A673 (cell line): ENCODE results near the gene SLC9C2. TPM values are rescaled to one million over a fixed set of nuclear protein-coding genes. Genes with fewer than 3 reads are reported as not detected.

Experiments used
- BruUV-seq: library from RNA; stranded (reverse); fragments of 400-500 nt; replicated peaks from 2 replicates; lab custom pipeline; 2021; lab: Mats Ljungman, UMichigan
- CTCF ChIA-PET: fragments of 300-600 bp; sonication (Branson Sonifier 250); formaldehyde crosslinking; loops from one replicate; lab custom pipeline; 2022; ENCODE audit warnings: antibody characterized with exemption; lab: Charles Lee
- POLR2A ChIA-PET: fragments of 300-600 bp; sonication (Branson Sonifier 250); formaldehyde crosslinking; loops from one replicate; lab custom pipeline; 2022; ENCODE audit warnings: antibody characterized with exemption; ENCODE audit not compliant: low non-redundant PET; lab: Charles Lee
- DNase-seq: peaks from one replicate; pipeline ENCODE4 v3.0.0-alpha.2; 2015; ENCODE audit warnings: low spot score
- H3K27ac ChIP-seq: fragments of 200-600 bp; sonication (generic); 2 replicates; pipeline ENCODE4 v1.5.1; 2016; ENCODE audit warnings: mixed run types, low read depth, mild to moderate bottlenecking, mixed read lengths, antibody characterized with exemption, low read length; ENCODE audit not compliant: poor library complexity, severe bottlenecking
- H3K27me3 ChIP-seq: fragments of 200-600 bp; sonication (generic); replicated peaks from 2 replicates; pipeline ENCODE4 v1.6.1; 2017; ENCODE audit warnings: mixed run types, low read depth, mild to moderate bottlenecking, mixed read lengths, antibody characterized with exemption, low read length; ENCODE audit not compliant: insufficient read depth, poor library complexity
- H3K36me3 ChIP-seq: fragments of 200-600 bp; sonication (generic); 2 replicates; pipeline ENCODE4 v1.6.1; 2016; ENCODE audit warnings: mixed run types, mild to moderate bottlenecking, mixed read lengths, antibody characterized with exemption, low read length; ENCODE audit not compliant: insufficient read depth, poor library complexity, severe bottlenecking
- H3K4me1 ChIP-seq: fragments of 200-600 bp; sonication (generic); 2 replicates; pipeline ENCODE4 v1.6.1; 2017; ENCODE audit warnings: mixed run types, mild to moderate bottlenecking, mixed read lengths, antibody characterized with exemption, low read length; ENCODE audit not compliant: insufficient read depth, poor library complexity, severe bottlenecking
- H3K4me3 ChIP-seq: fragments of 200-600 bp; sonication (generic); 2 replicates; pipeline ENCODE4 v1.5.1; 2016; ENCODE audit warnings: low read depth, mixed run types, mild to moderate bottlenecking, mixed read lengths, low read length; ENCODE audit not compliant: poor library complexity, severe bottlenecking
- H3K9me3 ChIP-seq: fragments of 200-600 bp; sonication (generic); 2 replicates; pipeline ENCODE4 v1.6.1; 2016; ENCODE audit warnings: mixed run types, low read depth, mild to moderate bottlenecking, mixed read lengths, antibody characterized with exemption, low read length; ENCODE audit not compliant: poor library complexity, severe bottlenecking
- EZH2 ChIP-seq: fragments of 200-600 bp; sonication (generic); IDR thresholded peaks from 2 replicates; pipeline ENCODE4 v1.6.1; 2017; ENCODE audit warnings: borderline replicate concordance, low read depth, mild to moderate bottlenecking, mixed read lengths, antibody characterized with exemption, low read length; ENCODE audit not compliant: poor library complexity, severe bottlenecking
- intact Hi-C: fragments of 100-400 bp; cut with micrococcal nuclease; formaldehyde crosslinking; loops from one replicate; pipeline ENCODE4 v1.10.0; 2022; ENCODE audit not compliant: unreplicated experiment
- total RNA-seq: library from RNA; stranded (reverse); gene quantifications from 2 replicates; pipeline ENCODE4 v1.2.3, GENCODE V29; 2021
- TF ChIP-seq, protein P1 (sequence below): fragments of 300-800, 200-600 bp; sonication (generic); conservative IDR thresholded peaks from 2 replicates; pipeline ENCODE4 v1.5.1; 2017; ENCODE audit warnings: low read depth, mild to moderate bottlenecking, antibody characterized with exemption, low read length, moderate library complexity, mixed read lengths

Gene SLC9C2
- total RNA-seq, 1 experiment from 2014 or later: not detected

DNA sequence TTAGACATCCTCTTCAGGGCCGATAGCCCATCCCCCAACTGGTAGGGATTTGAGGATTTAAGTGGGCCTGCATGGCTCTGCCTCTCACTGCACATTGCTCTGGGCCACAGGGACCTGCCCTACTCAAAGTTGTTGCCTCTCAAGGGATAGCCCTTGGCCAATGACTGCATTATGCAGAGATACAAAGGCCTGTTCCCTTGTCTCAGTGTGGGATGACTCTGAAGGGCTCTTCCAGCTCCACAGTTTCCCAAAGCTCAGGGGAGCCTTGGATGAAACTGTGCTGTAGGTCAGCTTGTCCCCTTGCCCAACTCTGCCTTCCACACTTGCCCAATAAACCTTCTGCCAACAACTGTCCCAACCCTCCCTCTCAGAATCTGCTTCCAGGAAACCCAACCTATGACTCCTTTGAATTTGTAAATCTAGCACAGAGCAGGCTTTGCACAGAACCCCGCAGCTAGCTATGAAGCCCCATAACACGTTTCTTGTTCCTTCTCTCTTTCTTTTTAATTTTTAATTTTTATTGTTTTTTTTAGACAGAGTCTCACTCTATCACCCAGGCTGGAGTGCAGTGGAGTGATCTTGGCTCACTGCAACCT lies 42.5 kb downstream of the SLC9C2 start:
- no peaks in the 10 kb centered on the region for H3K9me3 ChIP-seq
- DNase-seq: no peak
- no peaks in the 10 kb centered on the region for H3K27me3 ChIP-seq
- intact Hi-C loops: no loop called here
- H3K4me3 ChIP-seq: no peak overlapping the region
- ChIA-PET CTCF (interaction anchor here (0.5 kb wide), 1 partner anchor 15 kb away, joined by 3 read pairs; no protein-coding TSS in a partner anchor), POLR2A (interaction anchor here (0.7 kb wide), 1 partner anchor 305 kb away, joined by 3 read pairs; no protein-coding TSS in a partner anchor)
- H3K36me3 ChIP-seq: no peaks in the 10 kb centered on the region
- H3K27ac ChIP-seq: no peak overlapping the region
- H3K4me1 ChIP-seq: no peaks in the 10 kb centered on the region
- no peak for TF ChIP-seq EZH2
- TF ChIP-seq, protein P1, sequence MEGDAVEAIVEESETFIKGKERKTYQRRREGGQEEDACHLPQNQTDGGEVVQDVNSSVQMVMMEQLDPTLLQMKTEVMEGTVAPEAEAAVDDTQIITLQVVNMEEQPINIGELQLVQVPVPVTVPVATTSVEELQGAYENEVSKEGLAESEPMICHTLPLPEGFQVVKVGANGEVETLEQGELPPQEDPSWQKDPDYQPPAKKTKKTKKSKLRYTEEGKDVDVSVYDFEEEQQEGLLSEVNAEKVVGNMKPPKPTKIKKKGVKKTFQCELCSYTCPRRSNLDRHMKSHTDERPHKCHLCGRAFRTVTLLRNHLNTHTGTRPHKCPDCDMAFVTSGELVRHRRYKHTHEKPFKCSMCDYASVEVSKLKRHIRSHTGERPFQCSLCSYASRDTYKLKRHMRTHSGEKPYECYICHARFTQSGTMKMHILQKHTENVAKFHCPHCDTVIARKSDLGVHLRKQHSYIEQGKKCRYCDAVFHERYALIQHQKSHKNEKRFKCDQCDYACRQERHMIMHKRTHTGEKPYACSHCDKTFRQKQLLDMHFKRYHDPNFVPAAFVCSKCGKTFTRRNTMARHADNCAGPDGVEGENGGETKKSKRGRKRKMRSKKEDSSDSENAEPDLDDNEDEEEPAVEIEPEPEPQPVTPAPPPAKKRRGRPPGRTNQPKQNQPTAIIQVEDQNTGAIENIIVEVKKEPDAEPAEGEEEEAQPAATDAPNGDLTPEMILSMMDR: no peak
- BruUV-seq: no TSS peak

DNA sequence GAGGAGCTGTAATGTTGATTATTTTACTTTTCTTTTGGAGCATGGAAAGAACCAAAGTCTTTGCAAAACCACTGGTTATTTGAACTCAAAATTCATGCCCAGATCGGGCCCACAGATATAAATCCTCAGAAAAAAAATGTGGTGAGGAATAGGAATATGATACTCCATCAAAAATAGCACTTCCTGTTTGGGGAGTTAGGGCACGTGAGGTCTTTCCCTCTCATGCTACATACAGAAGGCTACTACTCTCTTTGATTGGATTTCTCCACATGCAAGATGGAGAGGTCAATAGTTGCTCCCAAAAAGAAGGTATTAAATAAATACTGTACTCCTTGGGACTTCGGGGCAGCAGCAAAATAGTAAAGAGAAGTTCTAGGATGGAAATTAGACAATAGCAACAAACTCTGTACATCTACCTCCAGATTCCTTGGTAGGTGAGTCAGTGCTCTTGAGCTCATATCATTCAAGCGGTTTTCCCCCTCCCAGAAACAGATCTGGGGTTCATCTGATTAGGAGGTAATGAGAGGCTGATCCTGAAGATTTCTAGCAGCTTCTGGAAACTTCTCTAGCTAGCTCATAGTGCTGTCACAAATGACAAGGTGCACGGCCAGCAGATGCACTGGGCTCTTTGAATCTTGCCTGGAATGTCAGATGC lies 47.1 kb downstream of the SLC9C2 start:
- TF ChIP-seq EZH2: no peak
- TF ChIP-seq, protein P1: no peak
- no peak overlapping the region for H3K27ac ChIP-seq
- BruUV-seq: no TSS peak
- no peaks in the 10 kb centered on the region for H3K27me3 ChIP-seq
- no peaks in the 10 kb centered on the region for H3K4me1 ChIP-seq
- H3K9me3 ChIP-seq: no peaks in the 10 kb centered on the region
- DNase-seq: no peak
- ChIA-PET POLR2A (no interaction called here), CTCF (no interaction called here)
- intact Hi-C loops: no loop called here
- no peak overlapping the region for H3K4me3 ChIP-seq
- no peaks in the 10 kb centered on the region for H3K36me3 ChIP-seq

DNA sequence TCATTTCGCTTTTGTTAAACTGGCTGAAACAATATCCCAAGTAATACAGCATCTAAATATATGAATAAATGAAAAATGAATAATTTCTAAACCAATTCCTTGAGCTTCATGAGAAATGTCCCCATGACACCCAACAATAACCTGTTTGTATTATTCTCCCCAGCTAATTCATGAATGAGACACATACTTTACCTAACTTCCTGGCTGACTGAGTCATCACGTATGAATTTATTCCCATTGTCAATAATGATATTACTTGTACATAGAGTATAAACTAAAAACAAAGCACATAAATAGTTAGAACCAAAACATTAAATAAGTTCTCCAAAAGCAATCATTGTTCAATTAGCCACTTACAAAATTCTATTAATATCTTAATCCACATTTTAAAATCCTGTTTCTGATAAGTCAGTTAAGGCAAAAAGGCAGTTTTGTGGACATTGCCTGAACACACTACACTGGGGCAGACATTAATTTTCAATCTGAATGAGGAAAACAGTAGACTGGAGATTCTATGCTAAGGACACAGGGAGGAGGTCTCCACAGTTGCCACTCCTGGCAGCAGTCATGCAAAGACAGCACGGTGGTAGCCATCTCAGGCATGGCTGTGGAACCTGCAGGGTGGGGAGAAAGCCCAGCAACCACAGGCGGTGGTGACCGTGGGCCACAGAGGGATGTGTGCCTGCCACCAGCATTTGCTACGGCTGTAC lies 48.2 kb downstream of the SLC9C2 start:
- no peak for DNase-seq
- no TSS peak for BruUV-seq
- Histone ChIP-seq H3K27me3 (no peaks in the 10 kb centered on the region), H3K27ac (no peak overlapping the region), H3K9me3 (no peaks in the 10 kb centered on the region), H3K4me3 (no peak overlapping the region), H3K4me1 (no peaks in the 10 kb centered on the region), H3K36me3 (no peaks in the 10 kb centered on the region)
- ChIA-PET CTCF (no interaction called here), POLR2A (no interaction called here)
- TF ChIP-seq, protein P1: no peak
- TF ChIP-seq EZH2: no peak
- intact Hi-C loops: no loop called here
